Kidney (tissue), 14 donors: ENCODE data around the gene RIMBP2. TPM values are rescaled to one million over a fixed set of nuclear protein-coding genes. Genes with fewer than 3 reads are reported as not detected.
"Not testable (repeated sequence)": the region's sequence is repeated elsewhere in the genome, so short reads cannot be mapped to it uniquely, and the experiment has no call there.

Source experiments
- DNase-seq, 5 donors: peaks; one replicate each; pipeline ENCODE4 v3.0.0-alpha.2; 2013 to 2020
- FAIRE-seq: peaks from 2 replicates; lab custom pipeline; 2012; peaks lifted over from hg19 to GRCh38; lab: Jason Lieb, UNC
- H3K27ac ChIP-seq, 2 donors: one replicate each; pipeline ENCODE4 v1.7.0; 2013; ENCODE audit warnings: low read depth in 2 of 2, low read length in 2 of 2, inconsistent platforms in 1 of 2
- H3K27me3 ChIP-seq: one replicate; pipeline ENCODE4 v1.7.1; 2013; ENCODE audit warnings: low read length, inconsistent platforms; ENCODE audit not compliant: control insufficient read depth, insufficient read depth
- H3K36me3 ChIP-seq, 3 donors: one replicate each; pipeline versions ENCODE4 v1.7.0 to v1.7.1; 2013; ENCODE audit warnings: low read length in 3 of 3, control low read depth in 1 of 3, inconsistent platforms in 1 of 3; ENCODE audit not compliant: insufficient read depth in 3 of 3, control insufficient read depth in 2 of 3
- H3K4me1 ChIP-seq, 3 donors: one replicate each; pipeline versions ENCODE4 v1.7.0 to v1.7.1; 2013; ENCODE audit warnings: low read length in 3 of 3, inconsistent platforms in 1 of 3, low read depth in 1 of 3; ENCODE audit not compliant: control insufficient read depth in 2 of 3, insufficient read depth in 2 of 3
- H3K4me3 ChIP-seq, 3 donors: one replicate each; pipeline versions ENCODE4 v1.7.0 to v1.8.1; 2013; ENCODE audit warnings: low read length in 3 of 3, control low read depth in 1 of 3, inconsistent platforms in 1 of 3
- H3K9ac ChIP-seq, 3 donors: one replicate each; pipeline versions ENCODE4 v1.7.0 to v1.7.1; 2013; ENCODE audit warnings: low read length in 3 of 3, control low read depth in 1 of 3, inconsistent platforms in 1 of 3
- H3K9me3 ChIP-seq, 3 donors: one replicate each; pipeline versions ENCODE4 v1.7.0 to v1.7.1; 2013; ENCODE audit warnings: low read length in 3 of 3, control low read depth in 1 of 3, inconsistent platforms in 1 of 3; ENCODE audit not compliant: control insufficient read depth in 2 of 3, insufficient read depth in 1 of 3
- CTCF ChIP-seq: IDR thresholded peaks from 3 replicates; pipeline ENCODE4 v1.5.1; 2012; ENCODE audit warnings: mild to moderate bottlenecking, moderate library complexity, borderline replicate concordance; ENCODE audit not compliant: insufficient read depth; ENCODE audit errors: extremely low read depth
- intact Hi-C: fragments of 100-400 bp; cut with DNase I; formaldehyde crosslinking; loops from one replicate; pipeline ENCODE4 v1.11.1; 2022
- polyA plus RNA-seq: library from polyadenylated mRNA; stranded (reverse); fragments of 350-450 nt; fragmentation: Illumina TruSeq; extraction: RNeasy Lipid Tissue Mini Kit (QIAGEN cat#74804); gene quantifications from one replicate; pipeline ENCODE4 v1.2.3, GENCODE V29; 2014; ENCODE audit warnings: low read depth, low replicate concordance; ENCODE audit not compliant: insufficient read depth
- total RNA-seq: library from RNA; stranded (reverse); fragmentation: NEBNext Ultra II Directional; extraction: Animal tissue kit (Norgen Biotek cat#: 25700); gene quantifications from one replicate; pipeline ENCODE4 v1.2.1, GENCODE V29; 2021
- donor health status: control.
- donor health status: control.
- donor health status: control.
- donor health status: control.
- donor health status: control.
- donor health status: DM: yes; HTN: yes; CAD: no.
- donor health status: Normal renal cell carcinoma (clear cell type).

The RIMBP2 gene
- total and polyA plus RNA-seq, 2 donors from 2014 or later = 2.8 to 51.7 TPM

- DNase-seq (no peak), FAIRE-seq (no peak)
- H3K27ac ChIP-seq = no peak overlapping the region
- TF ChIP-seq CTCF = no peak
- no peak overlapping the region for H3K9ac ChIP-seq
- intact Hi-C loops = no loop called here
- no peaks in the 10 kb centered on the region for H3K36me3 ChIP-seq
- H3K27me3 ChIP-seq = no peaks in the 10 kb centered on the region
- H3K4me1 ChIP-seq = no peaks in the 10 kb centered on the region
- no peak overlapping the region for H3K4me3 ChIP-seq
- H3K9me3 ChIP-seq = no peaks in the 10 kb centered on the region
Observed at GRCh38 chr12:130647814-130648213, 68.3 kb downstream of the RIMBP2 start.

GRCh38 chr12:130646716-130647370 lies 69.3 kb downstream of the RIMBP2 start:
- DNase-seq (peak in 4 of 5 donors; percentile 51 to 82 (median 73)), FAIRE-seq (no peak)
- no peaks in the 10 kb centered on the region for H3K36me3 ChIP-seq
- intact Hi-C loops = no loop called here
- no peaks in the 10 kb centered on the region for H3K27me3 ChIP-seq
- no peaks in the 10 kb centered on the region for H3K9me3 ChIP-seq
- no peak overlapping the region for H3K27ac ChIP-seq
- no peak overlapping the region for H3K4me3 ChIP-seq
- no peak overlapping the region for H3K9ac ChIP-seq
- TF ChIP-seq CTCF = no peak
- H3K4me1 ChIP-seq = no peaks in the 10 kb centered on the region

- H3K27me3 ChIP-seq, H3K27ac ChIP-seq, FAIRE-seq, H3K4me3 ChIP-seq, H3K9ac ChIP-seq, H3K9me3 ChIP-seq, intact Hi-C loops, H3K36me3 ChIP-seq, H3K4me1 ChIP-seq: not testable (repeated sequence)
- peak in 1 of 5 donors; percentile 29 for DNase-seq
Observed at GRCh38 chr12:130646191-130646590, 69.9 kb downstream of the RIMBP2 start.

GRCh38 chr12:130645751-130646150 lies 70.3 kb downstream of the RIMBP2 start:
- Histone ChIP-seq H3K4me1 (no peaks in the 10 kb centered on the region), H3K36me3 (no peaks in the 10 kb centered on the region), H3K9me3 (no peaks in the 10 kb centered on the region), H3K9ac (no peak overlapping the region), H3K27ac (no peak overlapping the region), H3K4me3 (no peak overlapping the region), H3K27me3 (no peaks in the 10 kb centered on the region)
- DNase-seq (peak in 3 of 5 donors; percentile 13 to 70 (median 58)), FAIRE-seq (no peak)
- intact Hi-C loops = no loop called here
- no peak for TF ChIP-seq CTCF
